HEK293 (cell line): ENCODE data around the gene COL6A5.

ENCODE experiments used
- CTCF ChIA-PET: fragments of 350-600 bp; formaldehyde crosslinking; extraction: SDS; loops from one replicate; lab custom pipeline; 2021; ENCODE audit warnings: antibody characterized with exemption; lab: Yijun Ruan, JAX
- POLR2A ChIA-PET: fragments of 300-600 bp; formaldehyde crosslinking; extraction: SDS; loops from one replicate; lab custom pipeline; 2020; ENCODE audit warnings: antibody characterized with exemption, inconsistent platforms; lab: Yijun Ruan, JAX
- H3K27ac ChIP-seq: fragments of 200-500 bp; sonication (Bioruptor generic); 2 replicates; pipeline ENCODE4 v1.5.1; 2014; ENCODE audit warnings: low read depth, low read length, control low read depth, inconsistent platforms; ENCODE audit errors: extremely low read depth
- H3K36me3 ChIP-seq, 2 experiments: fragments of 200-500 bp in 1 of 2; sonication (Bioruptor generic) in 1 of 2; 1 replicate in 1 of 2; 2 replicates in 1 of 2; pipeline ENCODE4 v1.5.1; 2014 to 2017; ENCODE audit warnings: inconsistent platforms in 2 of 2, low read length in 2 of 2; ENCODE audit not compliant: control insufficient read depth in 2 of 2, insufficient read depth in 1 of 2
- H3K4me1 ChIP-seq: fragments of 200-500 bp; sonication (Bioruptor generic); 2 replicates; pipeline ENCODE4 v1.5.1; 2014; ENCODE audit warnings: mild to moderate bottlenecking, low read length, inconsistent platforms; ENCODE audit not compliant: control insufficient read depth, insufficient read depth
- H3K4me3 ChIP-seq: 2 replicates; pipeline ENCODE4 v1.5.1; 2011; ENCODE audit warnings: low read depth, mild to moderate bottlenecking, control low read depth, low read length, moderate library complexity
- H3K9me3 ChIP-seq: fragments of 200-500 bp; sonication (Bioruptor generic); 2 replicates; pipeline ENCODE4 v1.5.1; 2014; ENCODE audit warnings: low read depth, low read length, inconsistent platforms; ENCODE audit not compliant: control insufficient read depth, insufficient read depth
- AEBP2 ChIP-seq: fragments of 450-650 bp; formaldehyde crosslinking; IDR thresholded peaks from 2 replicates; pipeline ENCODE4 v1.5.1; 2016; ENCODE audit warnings: missing biosample characterization, missing genetic modification characterization, borderline replicate concordance
- KLF16 ChIP-seq: fragments of 450-650 bp; formaldehyde crosslinking; IDR thresholded peaks from 2 replicates; pipeline ENCODE4 v1.5.1; 2017; ENCODE audit warnings: missing biosample characterization, missing genetic modification characterization
- KLF9 ChIP-seq: fragments of 450-650 bp; formaldehyde crosslinking; IDR thresholded peaks from 2 replicates; pipeline ENCODE4 v1.5.1; 2016; ENCODE audit warnings: missing biosample characterization, missing genetic modification characterization, low read depth
- MEIS1 ChIP-seq: sonication (generic); formaldehyde crosslinking; IDR thresholded peaks from 2 replicates; pipeline ENCODE4 v1.8.1; 2022; ENCODE audit warnings: missing genetic modification reagents, mild to moderate bottlenecking, borderline replicate concordance
- MZF1 ChIP-seq: fragments of 450-650 bp; formaldehyde crosslinking; IDR thresholded peaks from 2 replicates; pipeline ENCODE4 v1.5.1; 2017; ENCODE audit warnings: missing biosample characterization, missing genetic modification characterization, borderline replicate concordance
- RBAK ChIP-seq: fragments of 450-650 bp; formaldehyde crosslinking; IDR thresholded peaks from 2 replicates; pipeline ENCODE4 v1.5.1; 2016; ENCODE audit warnings: missing biosample characterization, missing genetic modification characterization
- SP7 ChIP-seq: fragments of 450-650 bp; formaldehyde crosslinking; IDR thresholded peaks from 2 replicates; pipeline ENCODE4 v1.5.1; 2016; ENCODE audit warnings: missing biosample characterization, missing genetic modification characterization
- TRIM28 ChIP-seq: IDR thresholded peaks from 2 replicates; pipeline ENCODE4 v1.6.1; 2011; ENCODE audit warnings: low read length, control low read depth, borderline replicate concordance
- ZBTB17 ChIP-seq: fragments of 450-650 bp; formaldehyde crosslinking; IDR thresholded peaks from 2 replicates; pipeline ENCODE4 v1.5.1; 2016; ENCODE audit warnings: missing biosample characterization, missing genetic modification characterization
- ZBTB21 ChIP-seq: fragments of 450-650 bp; formaldehyde crosslinking; IDR thresholded peaks from 2 replicates; pipeline ENCODE4 v1.5.1; 2017; ENCODE audit warnings: missing biosample characterization, missing genetic modification characterization
- ZBTB7A ChIP-seq: fragments of 450-650 bp; formaldehyde crosslinking; IDR thresholded peaks from 2 replicates; pipeline ENCODE4 v1.5.1; 2016; ENCODE audit warnings: low read depth, missing biosample characterization, missing genetic modification characterization
- ZFHX2 ChIP-seq: fragments of 450-650 bp; formaldehyde crosslinking; conservative IDR thresholded peaks from 2 replicates; pipeline ENCODE4 v1.5.1; 2016; ENCODE audit warnings: missing biosample characterization, missing genetic modification characterization
- ZNF2 ChIP-seq: fragments of 450-650 bp; formaldehyde crosslinking; IDR thresholded peaks from 2 replicates; pipeline ENCODE4 v1.5.1; 2016; ENCODE audit warnings: missing biosample characterization, missing genetic modification characterization
- ZNF239 ChIP-seq: fragments of 450-650 bp; formaldehyde crosslinking; IDR thresholded peaks from 2 replicates; pipeline ENCODE4 v1.5.1; 2016; ENCODE audit warnings: missing biosample characterization, missing genetic modification characterization
- ZNF280C ChIP-seq: fragments of 450-650 bp; formaldehyde crosslinking; IDR thresholded peaks from 2 replicates; pipeline ENCODE4 v1.5.1; 2016; ENCODE audit warnings: missing biosample characterization, missing genetic modification characterization
- ZNF335 ChIP-seq: fragments of 450-650 bp; formaldehyde crosslinking; conservative IDR thresholded peaks from 2 replicates; pipeline ENCODE4 v1.5.1; 2016; ENCODE audit warnings: missing biosample characterization, missing genetic modification characterization
- ZNF354C ChIP-seq: fragments of 450-650 bp; formaldehyde crosslinking; IDR thresholded peaks from 2 replicates; pipeline ENCODE4 v1.5.1; 2016; ENCODE audit warnings: missing biosample characterization, missing genetic modification characterization, low read depth, borderline replicate concordance
- ZNF404 ChIP-seq: fragments of 450-650 bp; formaldehyde crosslinking; IDR thresholded peaks from 2 replicates; pipeline ENCODE4 v1.5.1; 2017; ENCODE audit warnings: missing biosample characterization, missing genetic modification characterization
- ZNF501 ChIP-seq: fragments of 450-650 bp; formaldehyde crosslinking; IDR thresholded peaks from 2 replicates; pipeline ENCODE4 v1.5.1; 2016; ENCODE audit warnings: missing biosample characterization, missing genetic modification characterization
- ZNF596 ChIP-seq: fragments of 450-650 bp; IDR thresholded peaks from 2 replicates; pipeline ENCODE4 v1.5.0; 2018; ENCODE audit warnings: missing biosample characterization, mild to moderate bottlenecking, missing genetic modification characterization, moderate library complexity
- ZNF624 ChIP-seq: fragments of 450-650 bp; formaldehyde crosslinking; IDR thresholded peaks from 2 replicates; pipeline ENCODE4 v1.5.1; 2017; ENCODE audit warnings: missing biosample characterization, missing genetic modification characterization
- ZNF768 ChIP-seq: fragments of 450-650 bp; formaldehyde crosslinking; IDR thresholded peaks from 2 replicates; pipeline ENCODE4 v1.5.1; 2018; ENCODE audit warnings: missing biosample characterization, mild to moderate bottlenecking, missing genetic modification characterization
- ZNF777 ChIP-seq: fragments of 450-650 bp; formaldehyde crosslinking; IDR thresholded peaks from 2 replicates; pipeline ENCODE4 v1.5.1; 2017; ENCODE audit warnings: missing biosample characterization, missing genetic modification characterization, borderline replicate concordance
- ZNF837 ChIP-seq: fragments of 450-650 bp; formaldehyde crosslinking; IDR thresholded peaks from 2 replicates; pipeline ENCODE4 v1.5.1; 2016; ENCODE audit warnings: missing biosample characterization, missing genetic modification characterization
- ZXDB ChIP-seq: fragments of 450-650 bp; formaldehyde crosslinking; IDR thresholded peaks from 2 replicates; pipeline ENCODE4 v1.5.1; 2016; ENCODE audit warnings: missing biosample characterization, missing genetic modification characterization
- TF ChIP-seq, protein P1 (sequence below): fragments of 450-650 bp; formaldehyde crosslinking; IDR thresholded peaks from 2 replicates; pipeline ENCODE4 v1.5.1; 2016; ENCODE audit warnings: missing biosample characterization, missing genetic modification characterization

Gene COL6A5

GRCh38 chr3:130456540-130456939, 111.1 kb downstream of the COL6A5 start:
- Histone ChIP-seq H3K4me3 (no peak overlapping the region), H3K27ac (no peak overlapping the region), H3K9me3 (no peaks in the 10 kb centered on the region), H3K4me1 (no peaks in the 10 kb centered on the region), H3K36me3 (no peaks in the 10 kb centered on the region)
- ChIA-PET CTCF (no interaction called here), POLR2A (no interaction called here)
- no peak for TF ChIP-seq RBAK
- TF ChIP-seq KLF16 (tag by site-specific recombination): no peak
- TF ChIP-seq ZNF777 (tag by site-specific recombination): no peak
- no peak for TF ChIP-seq ZBTB21
- no peak for TF ChIP-seq ZNF354C (tag by site-specific recombination)
- no peak for TF ChIP-seq TRIM28
- TF ChIP-seq ZNF335: no peak
- TF ChIP-seq ZNF596 (tag by site-specific recombination): no peak
- TF ChIP-seq ZNF837 (tag by site-specific recombination): no peak
- TF ChIP-seq MZF1 (tag by site-specific recombination): no peak

DNA sequence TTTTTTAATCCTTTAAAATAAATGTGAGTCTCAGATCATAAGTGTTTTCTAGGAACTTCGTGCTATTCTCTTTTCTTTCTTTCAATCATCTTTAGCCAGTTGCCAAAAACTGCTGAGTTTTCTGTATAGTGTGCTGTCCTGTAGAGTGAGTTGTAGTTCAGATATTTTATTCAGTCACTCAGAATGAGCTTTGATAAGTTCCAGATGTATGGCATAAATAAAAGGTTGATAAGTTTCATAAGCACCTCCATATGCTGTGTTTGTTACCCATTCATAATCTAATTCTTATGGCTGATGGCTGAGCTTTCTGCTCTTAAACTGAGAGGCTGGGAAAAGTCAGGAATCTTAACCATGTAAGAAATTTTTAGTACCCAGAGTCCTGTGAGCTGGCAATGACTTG, 112.2 kb downstream of the COL6A5 start:
- no peaks in the 10 kb centered on the region for H3K4me1 ChIP-seq
- no peak overlapping the region for H3K27ac ChIP-seq
- no peaks in the 10 kb centered on the region for H3K9me3 ChIP-seq
- no peak for TF ChIP-seq ZFHX2 (tag by site-specific recombination)
- no peak for TF ChIP-seq ZBTB7A (tag by site-specific recombination)
- TF ChIP-seq, protein P1, sequence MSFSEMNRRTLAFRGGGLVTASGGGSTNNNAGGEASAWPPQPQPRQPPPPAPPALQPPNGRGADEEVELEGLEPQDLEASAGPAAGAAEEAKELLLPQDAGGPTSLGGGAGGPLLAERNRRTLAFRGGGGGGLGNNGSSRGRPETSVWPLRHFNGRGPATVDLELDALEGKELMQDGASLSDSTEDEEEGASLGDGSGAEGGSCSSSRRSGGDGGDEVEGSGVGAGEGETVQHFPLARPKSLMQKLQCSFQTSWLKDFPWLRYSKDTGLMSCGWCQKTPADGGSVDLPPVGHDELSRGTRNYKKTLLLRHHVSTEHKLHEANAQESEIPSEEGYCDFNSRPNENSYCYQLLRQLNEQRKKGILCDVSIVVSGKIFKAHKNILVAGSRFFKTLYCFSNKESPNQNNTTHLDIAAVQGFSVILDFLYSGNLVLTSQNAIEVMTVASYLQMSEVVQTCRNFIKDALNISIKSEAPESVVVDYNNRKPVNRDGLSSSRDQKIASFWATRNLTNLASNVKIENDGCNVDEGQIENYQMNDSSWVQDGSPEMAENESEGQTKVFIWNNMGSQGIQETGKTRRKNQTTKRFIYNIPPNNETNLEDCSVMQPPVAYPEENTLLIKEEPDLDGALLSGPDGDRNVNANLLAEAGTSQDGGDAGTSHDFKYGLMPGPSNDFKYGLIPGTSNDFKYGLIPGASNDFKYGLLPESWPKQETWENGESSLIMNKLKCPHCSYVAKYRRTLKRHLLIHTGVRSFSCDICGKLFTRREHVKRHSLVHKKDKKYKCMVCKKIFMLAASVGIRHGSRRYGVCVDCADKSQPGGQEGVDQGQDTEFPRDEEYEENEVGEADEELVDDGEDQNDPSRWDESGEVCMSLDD: no peak
- TF ChIP-seq ZNF2 (tag by site-specific recombination): no peak
- TF ChIP-seq SP7 (tag by site-specific recombination): no peak
- TF ChIP-seq ZNF280C (tag by site-specific recombination): no peak
- TF ChIP-seq ZXDB (tag by site-specific recombination): no peak
- no peak for TF ChIP-seq ZNF501 (tag by site-specific recombination)
- TF ChIP-seq AEBP2: no peak
- no peak for TF ChIP-seq MEIS1 (CRISPR knock-in tag)
- no peak for TF ChIP-seq KLF9 (tag by site-specific recombination)
- no peak for TF ChIP-seq ZNF624
- TF ChIP-seq ZBTB17 (tag by site-specific recombination): no peak
- TF ChIP-seq ZNF239: no peak
- TF ChIP-seq ZNF404 (tag by site-specific recombination): no peak
- TF ChIP-seq ZNF768 (tag by site-specific recombination): no peak
- H3K4me3 ChIP-seq: no peak overlapping the region
- CTCF ChIA-PET: interaction anchor here (0.5 kb wide), 1 partner anchor 23 kb away, joined by 3 read pairs; no protein-coding TSS in a partner anchor
- POLR2A ChIA-PET: no interaction called here
- H3K36me3 ChIP-seq: no peaks in the 10 kb centered on the region
